Uterus (tissue), 4 donors: Measurements from ENCODE around the gene CPVL. TPM values are rescaled to one million over a fixed set of nuclear protein-coding genes. Genes with fewer than 3 reads are reported as not detected.

Experiments used
- DNase-seq, 2 donors: peaks; one replicate each; pipeline ENCODE4 v3.0.0-alpha.2; 2019 to 2020
- H3K27ac ChIP-seq, 2 donors: fragments of 200-600 bp; sonication (generic); 1 replicate in 1 of 2; 2 replicates in 1 of 2; pipeline ENCODE4 v1.5.1; 2016 to 2018
- H3K27me3 ChIP-seq, 2 donors: fragments of 200-600 bp; sonication (generic); one replicate each; pipeline ENCODE4 v1.5.1; 2018 to 2019; ENCODE audit warnings: control low read depth in 1 of 2
- H3K36me3 ChIP-seq, 2 donors: fragments of 200-600 bp; sonication (generic); one replicate each; pipeline ENCODE4 v1.5.1; 2019; ENCODE audit warnings: control low read depth in 1 of 2
- H3K4me1 ChIP-seq, 2 donors: fragments of 200-600 bp; sonication (generic); one replicate each; pipeline ENCODE4 v1.5.1; 2018 to 2019; ENCODE audit warnings: control low read depth in 1 of 2
- H3K4me3 ChIP-seq, 2 donors: fragments of 200-600 bp; sonication (generic); 1 replicate in 1 of 2; 2 replicates in 1 of 2; pipeline ENCODE4 v1.5.1; 2018 to 2019; ENCODE audit warnings: mild to moderate bottlenecking in 1 of 2
- H3K9me3 ChIP-seq, 2 donors: fragments of 200-600 bp; sonication (generic); one replicate each; pipeline ENCODE4 v1.5.1; 2019; ENCODE audit warnings: control low read depth in 1 of 2
- CTCF ChIP-seq, 4 experiments: fragments of 200-600 bp in 2 of 4; fragments of 450-650 bp in 2 of 4; sonication (generic) in 2 of 4; IDR thresholded peaks; one replicate each; pipeline ENCODE4 v1.5.1; 2016 to 2019; ENCODE audit warnings: antibody characterized with exemption in 4 of 4, mild to moderate bottlenecking in 2 of 4, moderate library complexity in 1 of 4
- POLR2A ChIP-seq, 2 donors: fragments of 450-650 bp; IDR thresholded peaks; one replicate each; pipeline ENCODE4 v1.6.1; 2016; ENCODE audit warnings: antibody characterized with exemption in 2 of 2, mild to moderate bottlenecking in 1 of 2, moderate library complexity in 1 of 2
- intact Hi-C: fragments of 100-400 bp; cut with DNase I; formaldehyde crosslinking; loops from one replicate; pipeline ENCODE4 v1.15.1; 2023; ENCODE audit warnings: low total_unique reads
- total RNA-seq, 4 donors: library from RNA; depleted of rRNA in 3 of 4; stranded (reverse); fragments of >200 nt in 3 of 4; gene quantifications; one replicate each; pipeline versions ENCODE4 v1.1.0 to v1.2.4, GENCODE V29; 2014 to 2023
- donor health status: DM: yes; HTN: yes; CAD: no.

Gene CPVL
- total RNA-seq, 4 donors from 2014 or later: 8.5 to 21.1 (median 14.5) TPM

GRCh38 chr7:29132980-29133379, 13.4 kb downstream of the CPVL start:
- Histone ChIP-seq H3K4me3 (no peak overlapping the region), H3K27ac (no peak overlapping the region), H3K4me1 (no peaks in the 10 kb centered on the region), H3K36me3 (no peaks in the 10 kb centered on the region), H3K27me3 (no peaks in the 10 kb centered on the region), H3K9me3 (no peaks in the 10 kb centered on the region)
- intact Hi-C loops: no loop called here
- TF ChIP-seq POLR2A (IDR thresholded peaks at IDR 0.05) (no peak), CTCF (IDR thresholded peaks at IDR 0.05) (no peak)
- no peak for DNase-seq

GRCh38 chr7:29131678-29132077, 14.7 kb downstream of the CPVL start:
- TF ChIP-seq CTCF (IDR thresholded peaks at IDR 0.05): no peak
- TF ChIP-seq POLR2A (IDR thresholded peaks at IDR 0.05): no peak
- no peaks in the 10 kb centered on the region for H3K9me3 ChIP-seq
- H3K4me1 ChIP-seq: no peaks in the 10 kb centered on the region
- no peaks in the 10 kb centered on the region for H3K27me3 ChIP-seq
- no peak overlapping the region for H3K4me3 ChIP-seq
- DNase-seq: no peak
- H3K27ac ChIP-seq: no peak overlapping the region
- intact Hi-C loops: no loop called here
- H3K36me3 ChIP-seq: no peaks in the 10 kb centered on the region

- H3K4me3 ChIP-seq: no peak overlapping the region
- no peaks in the 10 kb centered on the region for H3K9me3 ChIP-seq
- TF ChIP-seq CTCF (IDR thresholded peaks at IDR 0.05): no peak
- TF ChIP-seq POLR2A (IDR thresholded peaks at IDR 0.05): no peak
- no peaks in the 10 kb centered on the region for H3K4me1 ChIP-seq
- intact Hi-C loops: no loop called here
- H3K27me3 ChIP-seq: no peaks in the 10 kb centered on the region
- H3K36me3 ChIP-seq: no peaks in the 10 kb centered on the region
- no peak for DNase-seq
- no peak overlapping the region for H3K27ac ChIP-seq
Measured at GRCh38 chr7:29130096-29130495, 16.2 kb downstream of the CPVL start.

- Histone ChIP-seq H3K27ac (peak overlapping the region in 1 of 2 donors; percentile 54), H3K4me1 (no peaks in the 10 kb centered on the region), H3K27me3 (no peaks in the 10 kb centered on the region), H3K4me3 (no peak overlapping the region), H3K36me3 (no peaks in the 10 kb centered on the region), H3K9me3 (no peaks in the 10 kb centered on the region)
- no peak for DNase-seq
- intact Hi-C loops: no loop called here
- TF ChIP-seq CTCF (IDR thresholded peaks at IDR 0.05) (no peak), POLR2A (IDR thresholded peaks at IDR 0.05) (no peak)
Measured at GRCh38 chr7:29127527-29127926, 18.8 kb downstream of the CPVL start.

- intact Hi-C loops: no loop called here
- Histone ChIP-seq H3K4me1 (no peaks in the 10 kb centered on the region), H3K27ac (no peak overlapping the region), H3K9me3 (no peaks in the 10 kb centered on the region), H3K36me3 (no peaks in the 10 kb centered on the region), H3K4me3 (no peak overlapping the region), H3K27me3 (no peaks in the 10 kb centered on the region)
- DNase-seq: no peak
- TF ChIP-seq CTCF (IDR thresholded peaks at IDR 0.05): no peak
Measured at GRCh38 chr7:29126804-29127203, 19.5 kb downstream of the CPVL start.
